K562 (cell line): Measurements from ENCODE around the gene ITPR1. TPM values are rescaled to one million over a fixed set of nuclear protein-coding genes. Genes with fewer than 3 reads are reported as not detected.

ENCODE experiments used
- ATAC-seq: fragments of 200-7000 bp; cut with Tn5 transposase; 3 replicates; pipeline ENCODE4 v1.9.1; 2020; ENCODE audit warnings: moderate library complexity
- BruUV-seq: library from RNA; stranded (reverse); fragments of 400-500 nt; replicated peaks from 2 replicates; lab custom pipeline; 2021; lab: Mats Ljungman, UMichigan
- CTCF ChIA-PET: fragments of 300-600 bp; formaldehyde crosslinking; extraction: SDS; loops from one replicate; lab custom pipeline; 2021; ENCODE audit warnings: low intra/inter-chr PET ratio; lab: Yijun Ruan, JAX
- POLR2A ChIA-PET: fragments of 300-600, 350-650 bp; sonication (Branson Sonifier 250); formaldehyde crosslinking; extraction: SDS; loops from one replicate; lab custom pipeline; 2021; ENCODE audit warnings: antibody characterized with exemption, inconsistent platforms; lab: Yijun Ruan, JAX
- DNase-seq, 4 experiments: peaks; one replicate each; pipeline versions ENCODE4 v3.0.0 to v3.0.0-alpha.2; 2011 to 2018; ENCODE audit warnings: low spot score in 3 of 4, mixed read lengths in 3 of 4; ENCODE audit errors: extremely low read depth in 1 of 4
- FAIRE-seq: peaks from 2 replicates; lab custom pipeline; 2011; peaks lifted over from hg19 to GRCh38; lab: Jason Lieb, UNC
- H2AFZ ChIP-seq: 2 replicates; pipeline ENCODE4 v1.6.0; 2011; ENCODE audit warnings: low read depth, low read length, control low read depth, inconsistent platforms
- H3K27ac ChIP-seq: fragments of 200-600 bp; 3 replicates; pipeline ENCODE4 v1.8.0; 2011; ENCODE audit warnings: low read depth, mild to moderate bottlenecking, control low read depth, inconsistent platforms, low read length, moderate library complexity, mixed read lengths; ENCODE audit errors: extremely low read depth
- H3K27me3 ChIP-seq, 2 experiments: fragments of 300-600 bp in 1 of 2; 2 replicates in 1 of 2; 3 replicates in 1 of 2; pipeline versions ENCODE4 v1.6.0 to v1.8.0; 2011; ENCODE audit warnings: inconsistent platforms in 2 of 2, low read length in 2 of 2, mild to moderate bottlenecking in 1 of 2, mixed read lengths in 1 of 2, moderate library complexity in 1 of 2; ENCODE audit not compliant: control insufficient read depth in 2 of 2, insufficient read depth in 2 of 2
- H3K36me3 ChIP-seq: fragments of 300-600 bp; 3 replicates; pipeline ENCODE4 v1.8.0; 2011; ENCODE audit warnings: mild to moderate bottlenecking, low read length, inconsistent platforms; ENCODE audit not compliant: control insufficient read depth, insufficient read depth
- H3K4me1 ChIP-seq, 2 experiments: fragments of 200-600 bp in 1 of 2; replicated peaks in 1 of 2; 2 replicates in 1 of 2; 3 replicates in 1 of 2; pipeline versions ENCODE4 v1.5.1 to v1.8.0; 2011; ENCODE audit warnings: inconsistent platforms in 2 of 2, low read length in 2 of 2, mild to moderate bottlenecking in 1 of 2, mixed read lengths in 1 of 2, moderate library complexity in 1 of 2; ENCODE audit not compliant: control insufficient read depth in 2 of 2, insufficient read depth in 2 of 2
- H3K4me2 ChIP-seq: 2 replicates; pipeline ENCODE4 v1.6.1; 2011; ENCODE audit warnings: low read length, control low read depth, inconsistent platforms, mixed read lengths; ENCODE audit not compliant: insufficient read depth
- H3K4me3 ChIP-seq: fragments of 200-600 bp; sonication (generic), shearing (Covaris generic); 2 replicates; pipeline ENCODE4 v1.5.1; 2016; ENCODE audit warnings: control low read depth, inconsistent platforms
- H3K79me2 ChIP-seq: fragments of 200-600 bp; 3 replicates; pipeline ENCODE4 v1.8.0; 2011; ENCODE audit warnings: low read length, inconsistent platforms; ENCODE audit not compliant: control insufficient read depth, insufficient read depth
- H3K9ac ChIP-seq, 2 experiments: 2 replicates each; pipeline versions ENCODE4 v1.6.0 to v1.6.1; 2011; ENCODE audit warnings: low read depth in 2 of 2, low read length in 2 of 2, control low read depth in 1 of 2, inconsistent platforms in 1 of 2, mild to moderate bottlenecking in 1 of 2, mixed read lengths in 1 of 2; ENCODE audit not compliant: insufficient read depth in 1 of 2
- H3K9me1 ChIP-seq: one replicate; pipeline ENCODE4 v1.6.0; 2011; ENCODE audit warnings: inconsistent platforms, mild to moderate bottlenecking, low read length, moderate library complexity; ENCODE audit not compliant: control insufficient read depth, insufficient read depth
- H3K9me3 ChIP-seq: replicated peaks from 2 replicates; pipeline ENCODE4 v1.5.1; 2011; ENCODE audit warnings: low read depth, low read length, inconsistent platforms; ENCODE audit not compliant: control insufficient read depth, insufficient read depth
- H4K20me1 ChIP-seq: replicated peaks from 2 replicates; pipeline ENCODE4 v1.6.1; 2011; ENCODE audit warnings: low read length, inconsistent platforms, mixed read lengths; ENCODE audit not compliant: control insufficient read depth, insufficient read depth
- ETV6 ChIP-seq, 3 experiments: fragments of 150-350 bp in 1 of 3; sonication (generic) in 1 of 3; formaldehyde crosslinking in 1 of 3; IDR thresholded peaks; 2 replicates each; pipeline versions ENCODE4 v1.6.1 to v1.8.0; 2014 to 2022; ENCODE audit warnings: borderline replicate concordance in 2 of 3, low read depth in 2 of 3, antibody characterized with exemption in 1 of 3, low read length in 1 of 3, mild to moderate bottlenecking in 1 of 3, missing genetic modification reagents in 1 of 3
- NFIC ChIP-seq: fragments of 450-650 bp; IDR thresholded peaks from 2 replicates; pipeline ENCODE4 v1.6.1; 2017; ENCODE audit warnings: mild to moderate bottlenecking, inconsistent platforms
- RBFOX2 ChIP-seq: fragments of 200-400 bp; formaldehyde crosslinking; IDR thresholded peaks from 2 replicates; pipeline ENCODE4 v1.6.1; 2017; ENCODE audit warnings: low read depth, mild to moderate bottlenecking, low read length, moderate library complexity
- ZNF3 ChIP-seq: fragments of 250-450 bp; sonication (Bioruptor Pico); IDR thresholded peaks from 2 replicates; pipeline ENCODE4 v1.5.0; 2021; ENCODE audit warnings: mild to moderate bottlenecking, moderate library complexity
- ZNF316 ChIP-seq: fragments of 450-650 bp; IDR thresholded peaks from 2 replicates; pipeline ENCODE4 v1.6.1; 2016
- ZNF764 ChIP-seq: fragments of 250-450 bp; sonication (Bioruptor Pico); IDR thresholded peaks from 2 replicates; pipeline ENCODE4 v1.4.0; 2020; ENCODE audit warnings: low read depth, mild to moderate bottlenecking, moderate library complexity
- WGBS: fragments of 100-300 bp; shearing (Covaris generic); methylation state at CpG from one replicate; pipeline ENCODE4 v1.1.6; 2016; ENCODE audit warnings: low coverage, mixed read lengths; ENCODE audit not compliant: insufficient coverage; ENCODE audit errors: missing lambda C conversion rate; 5-methylcytosine and 5-hydroxymethylcytosine counted together
- in situ Hi-C: fragments of 300-500 bp; cut with MboI; formaldehyde crosslinking; loops from 4 replicates; pipeline ENCODE4 v1.15.0; 2018; ENCODE audit warnings: inconsistent platforms, mixed read lengths
- intact Hi-C: fragments of 100-400 bp; cut with micrococcal nuclease; formaldehyde crosslinking; loops from 2 replicates; pipeline ENCODE4 v1.14.2; 2022
- polyA plus RNA-seq, 8 experiments: library from polyadenylated mRNA; depleted of rRNA in 4 of 8; stranded (reverse) in 5 of 8; unstranded in 3 of 8; fragments of >200 nt; fragmentation: Nextera tagmentation in 2 of 8; fragmentation: Illumina TruSeq in 1 of 8; extraction: Ambion mirVana in 2 of 8; extraction: Trizol in 1 of 8; gene quantifications; 2 replicates each; pipeline versions ENCODE4 v1.2.1 to v1.2.3, GENCODE V29; 2011 to 2014; ENCODE audit warnings: inconsistent platforms in 1 of 8, missing spikeins in 1 of 8
- total RNA-seq, 7 experiments: library from RNA; depleted of rRNA in 6 of 7; stranded (reverse); fragments of >200 nt in 6 of 7; fragmentation: Illumina TruSeq in 2 of 7; extraction: Trizol in 2 of 7; gene quantifications; 2 replicates each; pipeline versions ENCODE4 v1.2.1 to v1.2.3, GENCODE V29; 2011 to 2021; ENCODE audit warnings: low replicate concordance in 1 of 7
- TF ChIP-seq, protein P1 (sequence below), 2 experiments: fragments of 450-650 bp in 1 of 2; sonication (generic) in 1 of 2; formaldehyde crosslinking in 1 of 2; IDR thresholded peaks; 2 replicates each; pipeline versions ENCODE4 v1.7.1 to v1.9.0; 2016 to 2022; ENCODE audit warnings: inconsistent platforms in 1 of 2, mild to moderate bottlenecking in 1 of 2, missing genetic modification reagents in 1 of 2

ITPR1 gene
- total and polyA plus RNA-seq, 9 of the 15 experiments (the other 6 are each of a cell fraction or from before 2014, with no cell fraction given): 22.4 to 40.0 (median 27.4) TPM

- H3K27ac ChIP-seq: no peak overlapping the region
- no peak overlapping the region for H3K9ac ChIP-seq
- H3K4me1 ChIP-seq: no peaks in the 10 kb centered on the region
- TF ChIP-seq RBFOX2: no peak
- no peak for TF ChIP-seq ETV6 (IDR thresholded peaks at IDR 0.05; ENCODE audit: borderline replicate concordance in 1 of 2, low read depth in 2 of 2, low read length in 1 of 2)
- no peak for TF ChIP-seq ETV6 (CRISPR knock-in tag; IDR thresholded peaks at IDR 0.05; ENCODE audit: borderline replicate concordance)
- TF ChIP-seq, protein P1, sequence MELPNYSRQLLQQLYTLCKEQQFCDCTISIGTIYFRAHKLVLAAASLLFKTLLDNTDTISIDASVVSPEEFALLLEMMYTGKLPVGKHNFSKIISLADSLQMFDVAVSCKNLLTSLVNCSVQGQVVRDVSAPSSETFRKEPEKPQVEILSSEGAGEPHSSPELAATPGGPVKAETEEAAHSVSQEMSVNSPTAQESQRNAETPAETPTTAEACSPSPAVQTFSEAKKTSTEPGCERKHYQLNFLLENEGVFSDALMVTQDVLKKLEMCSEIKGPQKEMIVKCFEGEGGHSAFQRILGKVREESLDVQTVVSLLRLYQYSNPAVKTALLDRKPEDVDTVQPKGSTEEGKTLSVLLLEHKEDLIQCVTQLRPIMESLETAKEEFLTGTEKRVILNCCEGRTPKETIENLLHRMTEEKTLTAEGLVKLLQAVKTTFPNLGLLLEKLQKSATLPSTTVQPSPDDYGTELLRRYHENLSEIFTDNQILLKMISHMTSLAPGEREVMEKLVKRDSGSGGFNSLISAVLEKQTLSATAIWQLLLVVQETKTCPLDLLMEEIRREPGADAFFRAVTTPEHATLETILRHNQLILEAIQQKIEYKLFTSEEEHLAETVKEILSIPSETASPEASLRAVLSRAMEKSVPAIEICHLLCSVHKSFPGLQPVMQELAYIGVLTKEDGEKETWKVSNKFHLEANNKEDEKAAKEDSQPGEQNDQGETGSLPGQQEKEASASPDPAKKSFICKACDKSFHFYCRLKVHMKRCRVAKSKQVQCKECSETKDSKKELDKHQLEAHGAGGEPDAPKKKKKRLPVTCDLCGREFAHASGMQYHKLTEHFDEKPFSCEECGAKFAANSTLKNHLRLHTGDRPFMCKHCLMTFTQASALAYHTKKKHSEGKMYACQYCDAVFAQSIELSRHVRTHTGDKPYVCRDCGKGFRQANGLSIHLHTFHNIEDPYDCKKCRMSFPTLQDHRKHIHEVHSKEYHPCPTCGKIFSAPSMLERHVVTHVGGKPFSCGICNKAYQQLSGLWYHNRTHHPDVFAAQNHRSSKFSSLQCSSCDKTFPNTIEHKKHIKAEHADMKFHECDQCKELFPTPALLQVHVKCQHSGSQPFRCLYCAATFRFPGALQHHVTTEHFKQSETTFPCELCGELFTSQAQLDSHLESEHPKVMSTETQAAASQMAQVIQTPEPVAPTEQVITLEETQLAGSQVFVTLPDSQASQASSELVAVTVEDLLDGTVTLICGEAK (IDR thresholded peaks at IDR 0.05): peak; percentile 79
- TF ChIP-seq, protein P1 (CRISPR knock-in tag; IDR thresholded peaks at IDR 0.05): peak; percentile 52
- no peak for TF ChIP-seq ZNF3 (CRISPR knock-in tag)
- TF ChIP-seq ZNF316: peak; percentile 33; the same call in 1 of the 2 replicates
- peak; percentile 61 for TF ChIP-seq NFIC
- no peak for TF ChIP-seq ZNF764 (CRISPR knock-in tag)
- no peaks in the 10 kb centered on the region for H3K9me3 ChIP-seq
- no peaks in the 10 kb centered on the region for H4K20me1 ChIP-seq
- no peak overlapping the region for H3K4me3 ChIP-seq
- FAIRE-seq (no peak), DNase-seq (no peak), ATAC-seq (no peak)
- intact Hi-C loops: no loop called here
- H3K36me3 ChIP-seq: peaks cover 19% of the 10 kb centered on the region; the same call in 1 of the 3 replicates
- no peaks in the 10 kb centered on the region for H3K27me3 ChIP-seq
- CTCF ChIA-PET: no interaction called here
- in situ Hi-C loops: no loop called here
- H2AFZ ChIP-seq: no peak overlapping the region
- no peaks in the 10 kb centered on the region for H3K9me1 ChIP-seq
- POLR2A ChIA-PET: no interaction called here
- WGBS: 80% methylated on average over 3 of the region's 3 CpGs
- BruUV-seq: no TSS peak
- no peaks in the 10 kb centered on the region for H3K79me2 ChIP-seq
- H3K4me2 ChIP-seq: no peak overlapping the region
Observed at GRCh38 chr3:4698125-4698821, 205.1 kb downstream of the ITPR1 start.
